ENCODE data around the gene RAI2. TPM values are rescaled to one million over a fixed set of nuclear protein-coding genes. Genes with fewer than 3 reads are reported as not detected.
"Not testable (repeated sequence)": the region's sequence is repeated elsewhere in the genome, so short reads cannot be mapped to it uniquely, and the experiment has no call there.

Gene RAI2
- polyA plus RNA-seq, 12 donors = 7.2 to 14.8 (median 9.1) TPM; not detected in 1

DNA sequence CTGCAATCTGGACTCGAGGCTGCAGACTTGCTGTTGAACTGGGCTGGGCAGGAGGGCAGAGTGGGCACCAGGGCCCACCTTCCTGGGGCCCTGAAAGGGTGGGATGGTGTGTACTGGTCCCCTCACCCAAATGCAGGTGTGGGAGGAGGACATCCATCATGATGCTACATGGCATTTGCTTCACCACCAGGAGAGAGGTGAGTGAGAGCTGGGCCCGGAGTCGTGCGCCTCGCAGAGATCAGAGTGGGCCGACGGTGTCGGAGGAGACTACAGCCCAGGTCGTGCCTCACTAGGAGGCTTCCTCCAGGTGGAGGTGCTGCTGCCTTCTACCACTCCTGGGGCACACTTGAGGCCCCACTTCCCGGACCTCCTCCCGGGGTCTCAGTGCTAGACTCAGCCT, 73.5 kb downstream of the RAI2 start:
- DNase-seq = no peak

GRCh38 chrX:17786554-17787347, 74.3 kb downstream of the RAI2 start:
- not testable (repeated sequence) for DNase-seq

- no peak for DNase-seq
Observed at GRCh38 chrX:17779434-17779833, 81.7 kb downstream of the RAI2 start.

DNA sequence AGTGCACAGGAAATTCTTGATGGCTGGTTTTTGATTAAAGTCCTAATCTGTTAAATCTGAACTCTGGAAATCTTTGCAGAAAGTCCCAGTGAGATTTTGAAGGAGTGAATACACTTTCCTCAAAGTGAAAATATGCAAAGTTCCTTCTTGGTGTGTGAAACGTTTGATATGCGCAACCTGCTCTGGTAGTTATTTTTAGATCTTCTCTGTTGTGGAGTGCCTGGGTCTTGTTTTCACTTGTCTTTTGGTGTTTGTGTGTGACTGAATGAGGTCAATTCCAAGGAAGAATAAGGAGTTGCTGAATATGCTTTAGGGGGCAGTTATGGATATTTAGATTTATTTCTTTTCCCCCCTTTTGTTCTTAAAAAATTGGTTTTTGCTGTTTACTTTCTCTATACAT, 82.1 kb downstream of the RAI2 start:
- DNase-seq = no peak

- no peak for DNase-seq
Observed at GRCh38 chrX:17774053-17774452, 87.0 kb downstream of the RAI2 start.

- no peak for DNase-seq
Observed at GRCh38 chrX:17773221-17773876, 87.7 kb downstream of the RAI2 start.

DNA sequence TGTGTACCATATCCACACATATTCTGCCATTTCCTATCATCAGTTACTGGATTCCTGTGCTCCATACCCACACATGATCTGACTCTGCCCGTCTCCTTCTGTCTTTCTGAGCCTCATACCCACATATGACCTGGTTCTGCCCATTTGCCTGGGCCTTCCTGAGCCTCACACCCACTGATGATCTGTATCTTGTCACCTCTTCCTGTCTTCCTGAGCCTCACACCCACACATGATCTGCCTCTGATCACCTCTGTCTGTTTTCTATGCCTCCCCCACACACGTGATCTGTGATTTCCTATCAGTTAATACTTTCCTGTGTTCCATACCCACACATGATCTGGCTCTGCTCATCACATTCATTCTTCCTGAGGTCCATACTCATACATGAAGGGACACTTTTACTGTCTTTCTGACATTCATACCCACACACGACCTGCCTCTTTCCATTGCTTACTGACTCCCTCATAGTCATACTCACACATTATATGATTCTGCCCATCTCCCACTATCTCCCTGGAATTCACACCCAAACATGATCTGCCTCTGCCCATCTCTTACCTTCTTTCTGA, 91.3 kb downstream of the RAI2 start:
- DNase-seq = no peak

DNA sequence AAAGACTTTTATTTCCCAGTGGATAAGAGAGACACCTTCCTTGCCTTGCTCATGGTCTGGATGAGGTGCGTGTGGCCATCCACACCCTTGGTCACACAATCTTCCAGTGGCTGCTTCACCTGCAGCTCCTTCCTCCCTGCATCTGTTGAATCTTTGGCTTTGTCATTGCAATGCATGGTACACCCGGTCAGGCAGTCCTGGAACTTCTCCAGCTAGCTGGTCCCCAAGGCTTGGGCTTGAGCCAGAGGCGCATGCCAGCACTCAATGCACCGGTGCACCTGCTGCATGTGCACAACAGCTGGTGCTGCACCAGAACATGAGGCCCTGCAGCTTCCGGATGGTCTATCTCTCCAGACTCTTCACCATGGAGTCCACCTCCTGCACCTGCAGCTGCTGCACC, 92.1 kb downstream of the RAI2 start:
- no peak for DNase-seq

DNA sequence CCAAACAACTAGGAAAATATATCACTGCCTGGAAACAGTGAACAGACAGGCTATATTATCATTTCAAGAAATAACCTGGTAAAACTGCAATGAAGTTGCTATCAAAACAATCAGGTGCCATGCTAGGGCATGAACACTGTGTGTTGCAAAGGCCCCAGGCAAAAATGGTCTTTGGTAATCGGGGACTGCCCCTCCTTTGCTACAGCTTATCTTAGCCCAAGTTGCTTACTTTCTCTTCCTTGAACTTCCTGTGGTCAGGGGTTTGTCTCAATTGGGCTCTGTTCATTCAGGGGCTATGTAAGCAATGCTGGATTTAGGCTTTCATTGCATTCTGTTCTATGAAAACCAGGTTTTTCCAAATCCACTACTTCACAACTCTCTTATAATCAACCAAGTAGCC, 93.4 kb downstream of the RAI2 start:
- DNase-seq = no peak

DNA sequence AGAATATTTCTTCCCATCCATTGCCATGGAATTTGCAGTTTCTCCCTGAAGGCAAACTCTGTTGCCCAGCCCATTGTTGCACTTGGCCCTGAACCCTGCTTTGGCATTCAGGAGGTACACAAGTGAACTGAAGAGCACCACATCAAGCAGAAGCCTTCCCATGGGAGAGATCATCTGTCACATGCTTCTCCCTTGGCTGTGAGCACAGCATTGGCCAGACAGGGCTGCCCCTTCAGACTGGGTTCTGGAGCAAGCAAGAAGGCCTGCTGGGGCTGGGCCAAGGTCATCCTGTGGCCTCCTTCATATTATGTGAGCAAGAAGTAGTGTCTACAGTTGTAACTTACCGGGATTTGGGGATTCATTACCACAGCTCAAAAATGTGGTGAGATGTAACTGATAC, 101.1 kb downstream of the RAI2 start:
- DNase-seq = no peak

DNA sequence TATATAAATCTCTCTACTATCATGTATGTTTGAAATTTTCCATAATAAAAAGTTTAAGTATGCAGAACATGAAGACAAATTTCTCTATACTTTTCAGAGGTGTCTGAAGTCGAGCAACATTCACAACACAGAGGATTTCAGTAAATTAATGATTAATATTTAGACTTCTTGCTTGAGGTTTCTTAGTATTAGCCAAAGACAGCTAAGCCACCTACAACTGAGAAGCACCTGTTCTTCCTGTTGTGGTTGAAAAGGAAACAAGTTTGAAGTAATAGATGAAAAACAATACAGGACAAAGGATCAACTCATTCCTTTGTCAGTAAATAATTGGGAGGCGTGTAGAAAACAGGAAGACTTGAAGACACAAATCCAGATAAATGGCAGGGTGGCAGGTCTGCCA, 102.7 kb downstream of the RAI2 start:
- DNase-seq = no peak

DNA sequence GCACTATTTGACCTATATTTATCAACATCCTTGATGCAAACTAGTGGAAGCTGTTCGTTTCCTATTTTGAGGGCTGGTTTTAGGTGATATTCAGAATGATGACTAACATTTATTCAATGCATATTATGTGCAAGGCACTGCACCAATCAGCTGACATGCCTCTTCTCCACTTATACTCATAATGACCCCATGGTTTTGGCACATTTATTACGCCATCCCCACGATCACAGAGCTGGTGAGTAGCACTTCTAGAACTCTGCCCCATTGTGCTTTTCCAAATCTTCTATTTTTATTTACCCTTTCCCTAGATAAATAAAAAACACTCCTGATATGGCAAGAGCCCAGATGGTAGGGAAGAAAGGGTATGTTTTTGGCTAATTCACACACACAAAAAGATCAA, 110.7 kb downstream of the RAI2 start:
- DNase-seq = no peak

Other genes starting within 250 kb of the RAI2 start
- gene SCML1, start 123.8 kb downstream of the RAI2 start, polyA plus RNA-seq (ENCODE audit: insufficient read length in 12 of 12) = 10 to 100 TPM in 8 of 12 donors, 1 to 10 TPM in 3, not detected in 1; 8.5 to 19.8 (median 14.9) TPM

Measured in muscle of arm (tissue), 12 donors.